ENCODE results near the gene SHH. TPM values are rescaled to one million over a fixed set of nuclear protein-coding genes. Genes with fewer than 3 reads are reported as not detected.
A peak's percentile ranks its signal among the peaks of the same experiment; 100 is the strongest.

The SHH gene
- total RNA-seq, 1 donor from 2014 or later, result 35.8 TPM

- Mint-ChIP-seq H3K4me3 (ENCODE audit: low read depth) (no peak overlapping the region), H3K27me3 (peaks cover 59% of the 10 kb centered on the region), H3K9me3 (ENCODE audit: low read depth) (no peaks in the 10 kb centered on the region), H3K27ac (no peak overlapping the region), H3K36me3 (ENCODE audit: insufficient read depth) (no peaks in the 10 kb centered on the region), H3K4me1 (ENCODE audit: low read depth) (peaks cover 33% of the 10 kb centered on the region)
- no peak for TF ChIP-seq CTCF (IDR thresholded peaks at IDR 0.05; ENCODE audit: unreplicated experiment)
- DNase-seq (ENCODE audit: low spot score, unreplicated experiment), result no peak
Observed at GRCh38 chr7:155814316-155815276, 2.3 kb upstream of the SHH start.

DNA sequence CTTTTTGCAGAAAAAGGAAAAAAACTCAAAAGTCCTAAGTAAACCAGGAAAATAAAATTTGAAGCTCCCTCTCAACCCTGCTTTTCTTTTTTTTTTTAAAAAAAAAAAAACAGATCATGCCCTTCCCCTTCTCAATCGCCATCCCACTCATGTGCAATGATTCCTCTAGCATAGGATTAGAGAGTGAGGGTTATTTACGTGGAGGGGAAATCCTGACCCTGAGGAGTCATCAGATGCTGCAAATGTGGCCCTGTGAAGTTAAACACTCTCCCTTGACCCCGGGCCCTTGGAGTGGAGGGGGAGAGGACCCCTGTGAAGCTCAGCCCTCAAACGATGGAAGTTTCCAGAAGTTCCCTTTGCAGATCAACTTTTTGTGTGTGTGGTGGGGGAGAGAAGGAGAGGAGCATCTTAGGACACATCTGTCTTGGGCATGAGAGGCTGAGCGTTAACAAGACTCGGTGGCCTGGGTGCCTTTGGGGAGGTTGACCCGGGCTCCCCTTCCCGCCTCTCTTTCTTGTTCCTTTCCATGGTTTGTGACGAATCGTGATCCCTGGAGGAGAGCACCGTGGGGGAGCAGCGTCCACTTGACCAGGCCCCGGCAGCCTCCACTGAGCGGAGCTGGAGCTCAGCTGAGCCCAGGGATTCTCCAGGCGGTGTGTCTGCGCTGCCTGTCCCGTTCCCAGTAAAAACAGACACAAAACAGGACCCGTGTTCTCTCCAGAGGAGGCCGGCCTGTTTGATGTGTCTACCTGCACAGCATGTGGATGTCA, 1.5 kb upstream of the SHH start:
- Mint-ChIP-seq H3K4me1 (ENCODE audit: low read depth) (peaks cover 37% of the 10 kb centered on the region), H3K27ac (no peak overlapping the region), H3K27me3 (peaks cover 50% of the 10 kb centered on the region), H3K9me3 (ENCODE audit: low read depth) (no peaks in the 10 kb centered on the region), H3K36me3 (ENCODE audit: insufficient read depth) (no peaks in the 10 kb centered on the region), H3K4me3 (ENCODE audit: low read depth) (no peak overlapping the region)
- no peak for DNase-seq (ENCODE audit: low spot score, unreplicated experiment)
- no peak for TF ChIP-seq CTCF (IDR thresholded peaks at IDR 0.05; ENCODE audit: unreplicated experiment)

DNA sequence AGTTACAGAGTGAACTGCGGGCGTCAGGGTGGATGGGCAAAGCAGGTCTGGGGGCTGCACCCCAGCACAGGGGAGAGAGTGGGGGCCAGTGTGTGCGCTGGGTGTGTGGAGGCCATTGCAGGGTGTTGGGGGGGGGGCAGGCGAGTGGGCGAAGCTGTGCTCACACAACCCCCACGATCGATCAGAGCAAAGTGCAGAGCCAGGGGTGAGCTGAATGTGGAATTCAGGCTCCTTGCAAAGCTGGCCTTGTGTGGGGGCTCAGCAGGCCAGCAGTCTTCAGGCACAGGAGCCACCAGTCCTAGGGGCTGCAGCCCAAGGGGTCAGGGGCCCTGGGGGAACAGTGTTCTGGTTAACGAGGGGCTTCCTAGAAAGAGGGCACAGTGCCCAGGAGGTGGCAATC, 862 bp upstream of the SHH start:
- peaks cover 45% of the 10 kb centered on the region for H3K27me3 Mint-ChIP-seq
- H3K4me1 Mint-ChIP-seq (ENCODE audit: low read depth), result peaks cover 37% of the 10 kb centered on the region
- peak overlapping the region; percentile 93 for H3K4me3 Mint-ChIP-seq (ENCODE audit: low read depth)
- no peak for TF ChIP-seq CTCF (IDR thresholded peaks at IDR 0.05; ENCODE audit: unreplicated experiment)
- DNase-seq (ENCODE audit: low spot score, unreplicated experiment), result no peak
- H3K36me3 Mint-ChIP-seq (ENCODE audit: insufficient read depth), result no peaks in the 10 kb centered on the region
- no peak overlapping the region for H3K27ac Mint-ChIP-seq
- no peaks in the 10 kb centered on the region for H3K9me3 Mint-ChIP-seq (ENCODE audit: low read depth)

GRCh38 chr7:155811560-155811894, 736 bp downstream of the SHH start:
- peaks cover 42% of the 10 kb centered on the region for H3K27me3 Mint-ChIP-seq
- H3K4me1 Mint-ChIP-seq (ENCODE audit: low read depth), result peaks cover 50% of the 10 kb centered on the region
- no peaks in the 10 kb centered on the region for H3K36me3 Mint-ChIP-seq (ENCODE audit: insufficient read depth)
- H3K9me3 Mint-ChIP-seq (ENCODE audit: low read depth), result no peaks in the 10 kb centered on the region
- TF ChIP-seq CTCF (IDR thresholded peaks at IDR 0.05; ENCODE audit: unreplicated experiment), result no peak
- no peak for DNase-seq (ENCODE audit: low spot score, unreplicated experiment)
- H3K27ac Mint-ChIP-seq, result peak overlapping the region; percentile 91
- H3K4me3 Mint-ChIP-seq (ENCODE audit: low read depth), result peak overlapping the region; percentile 93

DNA sequence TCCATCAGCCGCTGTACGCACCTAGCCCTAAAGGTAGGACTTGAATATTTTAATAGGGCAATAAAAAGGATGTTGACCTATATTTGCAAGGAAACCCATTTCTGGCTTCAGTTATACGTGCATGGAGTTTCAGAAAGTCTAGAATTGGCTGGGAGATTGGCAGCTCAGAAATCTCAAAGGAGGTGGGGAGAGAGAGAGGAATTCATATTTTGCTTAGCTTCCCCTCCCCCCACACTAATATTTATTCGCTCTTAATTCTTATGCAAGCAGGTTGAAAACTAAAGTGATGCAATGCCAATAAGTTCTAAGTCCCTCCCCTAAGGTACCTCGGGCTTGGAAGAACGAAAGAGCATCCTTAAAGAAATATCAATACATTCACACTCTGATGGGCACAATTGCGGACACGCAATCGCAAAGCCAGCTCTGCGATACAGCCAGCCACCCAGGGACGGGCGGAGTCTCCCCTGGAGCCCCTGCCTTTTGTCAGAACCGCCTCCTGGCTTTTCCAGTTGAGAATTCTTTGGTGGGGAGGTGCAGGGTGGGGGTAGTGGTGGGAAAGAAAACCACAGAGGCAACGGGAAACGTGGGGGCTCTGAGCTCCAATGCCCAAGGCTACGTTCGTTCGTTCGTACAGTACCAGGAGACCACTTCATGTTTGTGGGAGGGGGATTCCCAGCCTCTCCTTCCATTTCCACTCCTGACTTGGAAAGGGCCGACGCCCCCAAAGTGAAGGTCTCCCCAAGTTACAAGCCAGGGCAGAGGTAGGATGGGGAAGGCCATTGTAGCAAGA, 1.3 kb downstream of the SHH start:
- Mint-ChIP-seq H3K4me1 (ENCODE audit: low read depth) (peaks cover 50% of the 10 kb centered on the region), H3K27ac (peak overlapping the region; percentile 91)

More for the DNA sequence above, 1.3 kb downstream of the SHH start:
- no peak for TF ChIP-seq CTCF (IDR thresholded peaks at IDR 0.05; ENCODE audit: unreplicated experiment)
- Mint-ChIP-seq H3K4me3 (ENCODE audit: low read depth) (peak overlapping the region; percentile 93), H3K27me3 (peaks cover 39% of the 10 kb centered on the region), H3K36me3 (ENCODE audit: insufficient read depth) (no peaks in the 10 kb centered on the region), H3K9me3 (ENCODE audit: low read depth) (no peaks in the 10 kb centered on the region)
- no peak for DNase-seq (ENCODE audit: low spot score, unreplicated experiment)

Data from progenitor cell of endocrine pancreas (in vitro differentiated cells).